Stimulated activated CD4-positive, alpha-beta T cell treated with anti-CD3 and anti-CD28 coated beads, TNF-alpha, amount 100 ng/mL, for 48 hours (primary cell): Measurements from ENCODE around the gene MT1H.
A peak's percentile ranks its signal among the peaks of the same experiment; 100 is the strongest.
"Not testable (repeated sequence)": the region's sequence is repeated elsewhere in the genome, so short reads cannot be mapped to it uniquely, and the experiment has no call there.

Experiments used
- DNase-seq, 3 donors: peaks; one replicate each; pipeline ENCODE4 v3.0.0-alpha.2; 2020; ENCODE audit warnings: low read depth in 3 of 3

MT1H gene

GRCh38 chr16:56669005-56669839, at the start of gene MT1H:
TSS of gene MT1H (plus strand) at chr16:56669814. CDS start at chr16:56669885, 71 bp downstream.
- no peak for DNase-seq

DNA sequence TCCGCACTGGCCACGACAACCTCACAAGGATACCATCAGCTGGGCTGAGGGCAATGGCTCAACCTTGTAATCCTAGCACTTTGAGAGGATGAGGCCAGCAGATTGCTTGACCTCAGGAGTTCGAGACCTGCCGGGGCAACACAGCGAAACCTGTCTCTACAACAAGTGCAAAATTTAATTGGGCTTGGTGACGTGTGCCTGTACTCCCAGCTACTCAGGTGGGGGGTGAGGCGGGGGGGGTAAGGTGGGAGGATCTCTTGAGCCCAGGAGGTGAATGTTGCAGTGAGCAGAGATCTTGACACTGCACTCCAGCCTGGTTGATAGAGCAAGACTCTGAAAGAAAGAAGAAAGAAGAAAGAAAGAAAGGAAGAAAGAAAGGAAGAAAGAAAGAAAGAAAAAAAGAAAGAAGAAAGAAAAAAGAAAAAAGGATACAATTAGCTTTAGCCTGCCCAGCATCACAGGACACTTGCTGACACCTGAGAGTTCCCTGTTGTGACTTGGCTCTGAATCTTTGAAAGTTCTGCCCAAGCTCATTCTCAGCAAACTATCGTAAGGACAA, 49.2 kb upstream of the MT1H start:
- no peak for DNase-seq

DNA sequence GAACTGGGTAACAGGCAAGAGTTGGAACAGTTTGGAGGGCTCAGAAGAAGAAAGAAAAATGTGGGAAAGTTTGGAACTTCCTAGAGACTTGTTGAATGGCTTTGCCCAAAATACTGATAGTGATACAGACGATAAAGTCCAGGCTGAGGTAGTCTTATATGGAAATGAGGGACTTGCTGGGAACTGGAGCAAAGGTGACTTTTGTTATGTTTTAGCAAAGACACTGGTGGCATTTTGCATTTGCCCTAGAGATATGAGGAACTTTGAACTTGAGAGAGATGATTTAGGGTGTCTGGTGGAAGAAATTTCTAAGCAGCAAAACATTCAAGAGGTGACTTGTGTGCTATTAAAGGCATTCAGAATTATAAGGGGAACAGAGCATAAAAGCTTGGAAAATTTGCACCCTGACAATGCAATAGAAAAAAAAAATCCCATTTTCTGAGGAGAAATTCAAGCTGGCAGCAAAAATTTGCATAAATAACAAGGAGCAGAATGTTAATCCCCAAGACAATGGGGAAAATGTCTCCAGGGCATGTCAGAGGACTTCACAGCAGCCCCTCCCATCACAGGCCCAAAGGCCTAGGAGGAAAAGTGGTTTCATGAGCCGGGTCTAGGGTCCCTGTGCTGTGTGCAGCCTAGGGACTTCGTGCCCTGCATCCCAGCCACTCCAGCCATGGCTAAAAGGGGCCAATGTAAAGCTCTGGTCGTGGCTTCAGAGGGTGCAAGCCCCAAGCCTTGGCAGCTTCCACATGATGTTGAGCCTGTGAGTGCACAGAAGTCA, 47.8 kb upstream of the MT1H start:
- DNase-seq: not testable (repeated sequence)

- not testable (repeated sequence) for DNase-seq
These were observed 46.4 kb upstream of the MT1H start for GRCh38 chr16:56623184-56623583.

- DNase-seq: no peak
These were observed 46.0 kb upstream of the MT1H start for GRCh38 chr16:56623637-56624036.

- DNase-seq: peak; percentile 42 to 59 (median 53)
These were observed 44.3 kb upstream of the MT1H start, which contains the start of gene MT1E for GRCh38 chr16:56625140-56625942. TSS of gene MT1E (plus strand) at chr16:56625781. CDS start at chr16:56625852, 71 bp downstream.

- DNase-seq: no peak
These were observed 43.5 kb upstream of the MT1H start for GRCh38 chr16:56625943-56626654.

DNA sequence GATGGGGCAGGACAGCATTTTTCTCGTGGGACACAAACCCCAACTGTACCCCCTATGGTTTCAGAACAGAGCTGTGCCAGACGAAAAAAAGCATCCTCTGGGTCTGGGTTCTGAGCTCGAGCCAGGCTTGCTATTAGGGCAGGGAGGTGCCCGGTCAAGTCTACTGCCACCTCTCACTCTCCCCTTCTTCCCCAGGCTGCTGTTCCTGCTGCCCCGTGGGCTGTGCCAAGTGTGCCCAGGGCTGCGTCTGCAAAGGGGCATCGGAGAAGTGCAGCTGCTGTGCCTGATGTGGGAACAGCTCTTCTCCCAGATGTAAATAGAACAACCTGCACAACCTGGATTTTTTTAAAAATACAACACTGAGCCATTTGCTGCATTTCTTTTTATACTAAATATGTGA, 42.9 kb upstream of the MT1H start:
- no peak for DNase-seq

- DNase-seq: no peak
These were observed 40.9 kb upstream of the MT1H start for GRCh38 chr16:56628486-56629350.

DNA sequence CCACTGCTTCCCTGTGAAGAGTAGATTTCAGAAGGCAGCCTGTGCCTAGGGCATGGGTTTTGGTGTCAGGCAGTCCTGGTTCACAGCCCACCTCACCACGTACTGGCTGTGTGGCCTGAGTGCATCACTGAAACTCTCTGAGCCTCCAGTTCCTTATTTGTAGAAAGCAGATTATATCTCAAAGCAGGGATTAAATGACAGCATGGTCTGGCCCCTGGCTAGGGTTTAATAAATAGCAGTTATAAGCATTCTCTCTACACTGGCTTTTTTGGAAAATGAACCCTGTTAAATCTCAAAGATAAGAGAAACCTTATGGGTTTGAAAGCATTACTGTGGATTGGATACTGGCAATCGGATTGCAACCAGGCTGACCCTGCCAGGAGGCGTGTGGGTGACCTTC, 40.1 kb upstream of the MT1H start:
- no peak for DNase-seq

DNA sequence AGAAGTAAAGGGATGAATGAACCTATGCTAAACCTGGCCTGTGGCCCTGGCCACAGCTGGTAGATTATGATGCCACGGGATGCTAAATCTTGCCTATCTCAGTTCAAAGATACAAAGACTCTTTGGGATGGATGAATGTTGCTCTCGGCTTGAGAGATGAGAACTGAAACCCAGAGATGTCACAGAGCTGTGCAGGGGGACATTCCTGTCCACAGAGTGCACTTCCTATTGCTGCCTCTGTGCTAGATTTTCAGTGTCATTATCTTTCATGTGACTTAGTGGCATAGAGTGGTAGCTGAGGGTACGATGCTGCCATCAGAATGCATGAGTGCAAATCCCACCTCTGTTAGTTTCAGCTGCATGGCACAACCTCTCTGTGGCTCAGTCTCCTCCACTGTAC, 39.5 kb upstream of the MT1H start:
- DNase-seq: no peak

DNA sequence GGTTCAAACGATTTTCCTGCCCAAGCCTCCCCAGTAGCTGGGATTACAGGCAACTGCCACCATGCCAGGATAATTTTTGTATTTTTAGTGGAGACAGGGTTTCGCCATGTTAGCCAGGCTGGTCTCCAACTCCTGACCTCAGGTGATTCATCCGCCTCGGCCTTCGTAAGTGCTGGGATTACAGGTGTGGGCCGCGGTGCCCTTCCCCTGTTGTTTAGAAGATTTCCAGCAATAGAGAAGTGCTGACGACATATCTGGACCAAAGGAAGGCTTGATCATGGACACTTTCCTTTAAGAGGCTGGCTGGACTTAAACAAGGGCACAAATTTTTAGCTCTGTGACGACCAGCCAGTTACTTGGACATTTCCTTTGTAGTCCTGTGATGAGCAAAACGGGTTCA, 38.4 kb upstream of the MT1H start:
- no peak for DNase-seq

- no peak for DNase-seq
These were observed 37.8 kb upstream of the MT1H start for GRCh38 chr16:56631832-56632155.

GRCh38 chr16:56632156-56632847, 37.3 kb upstream of the MT1H start, which contains the start of gene MT1M:
TSS of gene MT1M (plus strand) at chr16:56632659. CDS start at chr16:56632732, 73 bp downstream.
- no peak for DNase-seq

DNA sequence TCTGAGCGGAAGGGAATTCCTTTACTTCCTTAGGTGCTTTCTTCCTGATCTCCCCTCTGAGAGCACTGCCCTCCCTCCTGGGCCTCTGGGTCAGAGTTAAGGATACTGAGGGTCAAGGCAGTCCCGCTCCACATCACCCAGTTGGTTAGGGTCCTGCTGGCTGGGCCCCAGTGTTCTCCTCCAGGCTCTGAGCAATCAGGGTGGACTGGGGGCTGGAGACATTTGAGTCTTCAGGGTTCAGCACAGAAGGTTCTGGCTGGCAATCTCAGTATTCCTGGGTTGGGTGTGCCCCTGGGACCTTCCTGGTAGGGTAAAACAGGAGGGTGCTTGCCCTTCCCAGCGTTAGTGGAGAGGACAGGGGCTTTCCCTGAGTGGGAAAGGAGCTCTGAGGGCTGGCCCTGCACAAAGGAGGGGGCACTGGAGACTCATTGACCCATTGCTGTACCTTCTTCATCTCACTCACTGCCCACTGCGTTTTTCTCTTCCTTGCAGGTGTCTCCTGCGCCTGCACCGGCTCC, 36.7 kb upstream of the MT1H start:
- DNase-seq: no peak

- DNase-seq: no peak
These were observed 36.1 kb upstream of the MT1H start for GRCh38 chr16:56633535-56633934.

- DNase-seq: no peak
These were observed 34.7 kb upstream of the MT1H start for GRCh38 chr16:56634715-56635440.

DNA sequence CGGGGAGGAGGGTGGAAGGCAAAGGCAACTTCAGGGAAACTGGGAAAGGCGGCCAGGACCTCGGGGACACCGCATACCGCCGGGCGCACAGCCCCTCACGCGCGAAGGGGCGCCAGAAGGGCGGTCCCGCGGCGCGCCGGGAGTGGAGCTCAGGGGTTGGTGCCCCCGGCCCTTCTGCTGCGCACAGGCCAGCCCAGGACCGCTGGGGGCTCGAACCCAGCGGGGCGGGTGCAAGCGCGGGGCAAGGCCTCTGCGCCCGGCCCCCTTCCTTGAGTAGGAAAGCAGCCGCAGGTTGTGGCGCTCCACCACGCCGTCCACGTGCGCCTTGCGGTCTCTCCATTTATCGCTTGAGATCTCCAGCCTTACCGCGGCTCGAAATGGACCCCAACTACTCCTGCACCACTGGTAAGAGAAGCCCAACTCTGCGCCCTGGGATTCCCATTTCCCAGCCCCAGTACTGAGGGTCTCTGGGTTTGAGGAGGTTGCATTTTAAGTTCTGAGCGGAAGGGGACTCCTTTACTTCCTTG, 34.1 kb upstream of the MT1H start:
- no peak for DNase-seq
